ENCODE measurements around the gene NBAS.
A peak's percentile ranks its signal among the peaks of the same experiment; 100 is the strongest.
"Not testable (repeated sequence)": the region's sequence is repeated elsewhere in the genome, so short reads cannot be mapped to it uniquely, and the experiment has no call there.

Gene NBAS

GRCh38 chr2:15337996-15338666 lies 223.0 kb downstream of the NBAS start:
- no peak overlapping the region for H3K27ac Mint-ChIP-seq
- no peaks in the 10 kb centered on the region for H3K27me3 Mint-ChIP-seq (ENCODE audit: low read depth)
- H3K36me3 Mint-ChIP-seq (ENCODE audit: low read depth): peaks cover 16% of the 10 kb centered on the region
- H3K4me3 Mint-ChIP-seq: no peak overlapping the region
- no peaks in the 10 kb centered on the region for H3K9me3 Mint-ChIP-seq
- no peak for DNase-seq (ENCODE audit: low spot score)
- H3K4me1 Mint-ChIP-seq (ENCODE audit: low read depth): peaks cover 3% of the 10 kb centered on the region

GRCh38 chr2:15334644-15335326 lies 226.3 kb downstream of the NBAS start:
- Mint-ChIP-seq H3K27ac (no peak overlapping the region), H3K4me1 (ENCODE audit: low read depth) (peaks cover 3% of the 10 kb centered on the region), H3K27me3 (ENCODE audit: low read depth) (no peaks in the 10 kb centered on the region), H3K9me3 (no peaks in the 10 kb centered on the region), H3K36me3 (ENCODE audit: low read depth) (peaks cover 12% of the 10 kb centered on the region), H3K4me3 (no peak overlapping the region)
- no peak for DNase-seq (ENCODE audit: low spot score)

- Mint-ChIP-seq H3K27ac (no peak overlapping the region), H3K4me1 (ENCODE audit: low read depth) (peaks cover 2% of the 10 kb centered on the region), H3K9me3 (no peaks in the 10 kb centered on the region), H3K36me3 (ENCODE audit: low read depth) (peaks cover 14% of the 10 kb centered on the region), H3K4me3 (no peak overlapping the region), H3K27me3 (ENCODE audit: low read depth) (no peaks in the 10 kb centered on the region)
- no peak for DNase-seq (ENCODE audit: low spot score)
Observed at GRCh38 chr2:15331787-15332186, 229.3 kb downstream of the NBAS start.

- Mint-ChIP-seq H3K9me3 (peaks cover 9% of the 10 kb centered on the region), H3K27me3 (ENCODE audit: low read depth) (no peaks in the 10 kb centered on the region)
Observed at GRCh38 chr2:15325296-15325695, 235.8 kb downstream of the NBAS start.

GRCh38 chr2:15323227-15323626 lies 237.9 kb downstream of the NBAS start:
- H3K4me3 Mint-ChIP-seq: no peak overlapping the region
- no peak overlapping the region for H3K27ac Mint-ChIP-seq
- H3K9me3 Mint-ChIP-seq: peaks cover 27% of the 10 kb centered on the region
- DNase-seq (ENCODE audit: low spot score): no peak
- no peaks in the 10 kb centered on the region for H3K27me3 Mint-ChIP-seq (ENCODE audit: low read depth)
- H3K4me1 Mint-ChIP-seq (ENCODE audit: low read depth): peaks cover 19% of the 10 kb centered on the region
- H3K36me3 Mint-ChIP-seq (ENCODE audit: low read depth): peaks cover 57% of the 10 kb centered on the region

More at GRCh38 chr2:15325296-15325695, 235.8 kb downstream of the NBAS start:
- H3K4me3 Mint-ChIP-seq: no peak overlapping the region
- peaks cover 16% of the 10 kb centered on the region for H3K4me1 Mint-ChIP-seq (ENCODE audit: low read depth)
- H3K36me3 Mint-ChIP-seq (ENCODE audit: low read depth): peaks cover 38% of the 10 kb centered on the region
- no peak overlapping the region for H3K27ac Mint-ChIP-seq
- no peak for DNase-seq (ENCODE audit: low spot score)

- H3K27me3 Mint-ChIP-seq (ENCODE audit: low read depth); H3K27ac Mint-ChIP-seq; H3K4me3 Mint-ChIP-seq; DNase-seq (ENCODE audit: low spot score): not testable (repeated sequence)
- Mint-ChIP-seq H3K9me3 (peaks cover 43% of the 10 kb centered on the region), H3K36me3 (ENCODE audit: low read depth) (peaks cover 71% of the 10 kb centered on the region), H3K4me1 (ENCODE audit: low read depth) (peaks cover 21% of the 10 kb centered on the region)
Observed at GRCh38 chr2:15321481-15321880, 239.7 kb downstream of the NBAS start.

GRCh38 chr2:15316370-15316814 lies 244.7 kb downstream of the NBAS start:
- peaks cover 70% of the 10 kb centered on the region for H3K36me3 Mint-ChIP-seq (ENCODE audit: low read depth)
- H3K27me3 Mint-ChIP-seq (ENCODE audit: low read depth): no peaks in the 10 kb centered on the region
- peaks cover 42% of the 10 kb centered on the region for H3K9me3 Mint-ChIP-seq

GRCh38 chr2:15315411-15315810 lies 245.7 kb downstream of the NBAS start:
- Mint-ChIP-seq H3K36me3 (ENCODE audit: low read depth) (peaks cover 66% of the 10 kb centered on the region), H3K27ac (no peak overlapping the region), H3K4me3 (no peak overlapping the region), H3K4me1 (ENCODE audit: low read depth) (peaks cover 52% of the 10 kb centered on the region), H3K27me3 (ENCODE audit: low read depth) (no peaks in the 10 kb centered on the region), H3K9me3 (peaks cover 40% of the 10 kb centered on the region)
- no peak for DNase-seq (ENCODE audit: low spot score)

More at GRCh38 chr2:15316370-15316814, 244.7 kb downstream of the NBAS start:
- H3K4me1 Mint-ChIP-seq (ENCODE audit: low read depth): peaks cover 44% of the 10 kb centered on the region
- H3K4me3 Mint-ChIP-seq: peak overlapping the region; percentile 31
- DNase-seq (ENCODE audit: low spot score): no peak
- peak overlapping the region; percentile 47 for H3K27ac Mint-ChIP-seq

- DNase-seq (ENCODE audit: low spot score): no peak
- peak overlapping the region; percentile 61 for H3K27ac Mint-ChIP-seq
- peaks cover 25% of the 10 kb centered on the region for H3K9me3 Mint-ChIP-seq
- no peak overlapping the region for H3K4me3 Mint-ChIP-seq
- peaks cover 62% of the 10 kb centered on the region for H3K4me1 Mint-ChIP-seq (ENCODE audit: low read depth)
- peaks cover 55% of the 10 kb centered on the region for H3K36me3 Mint-ChIP-seq (ENCODE audit: low read depth)
- no peaks in the 10 kb centered on the region for H3K27me3 Mint-ChIP-seq (ENCODE audit: low read depth)
Observed at GRCh38 chr2:15313657-15314056, 247.5 kb downstream of the NBAS start.

- peaks cover 61% of the 10 kb centered on the region for H3K4me1 Mint-ChIP-seq (ENCODE audit: low read depth)
- peaks cover 8% of the 10 kb centered on the region for H3K9me3 Mint-ChIP-seq
- peak overlapping the region; percentile 79 for H3K4me3 Mint-ChIP-seq
- peak overlapping the region; percentile 97 for H3K27ac Mint-ChIP-seq
- H3K27me3 Mint-ChIP-seq (ENCODE audit: low read depth): no peaks in the 10 kb centered on the region
- H3K36me3 Mint-ChIP-seq (ENCODE audit: low read depth): peaks cover 50% of the 10 kb centered on the region
- no peak for DNase-seq (ENCODE audit: low spot score)
Observed at GRCh38 chr2:15311926-15312325, 249.2 kb downstream of the NBAS start.

- H3K4me3 Mint-ChIP-seq: peak overlapping the region; percentile 79
- peaks cover 50% of the 10 kb centered on the region for H3K36me3 Mint-ChIP-seq (ENCODE audit: low read depth)
- H3K9me3 Mint-ChIP-seq: peaks cover 4% of the 10 kb centered on the region
- H3K27me3 Mint-ChIP-seq (ENCODE audit: low read depth): no peaks in the 10 kb centered on the region
- peaks cover 58% of the 10 kb centered on the region for H3K4me1 Mint-ChIP-seq (ENCODE audit: low read depth)
- DNase-seq (ENCODE audit: low spot score): no peak
- peak overlapping the region; percentile 97 for H3K27ac Mint-ChIP-seq
Observed at GRCh38 chr2:15311201-15311907, 249.8 kb downstream of the NBAS start.

GRCh38 chr2:15307526-15307925 lies 253.6 kb downstream of the NBAS start:
- Mint-ChIP-seq H3K27me3 (ENCODE audit: low read depth) (no peaks in the 10 kb centered on the region), H3K27ac (no peak overlapping the region), H3K4me1 (ENCODE audit: low read depth) (peaks cover 45% of the 10 kb centered on the region), H3K4me3 (no peak overlapping the region), H3K36me3 (ENCODE audit: low read depth) (peaks cover 56% of the 10 kb centered on the region), H3K9me3 (peaks cover 16% of the 10 kb centered on the region)
- DNase-seq (ENCODE audit: low spot score): no peak

- no peak for DNase-seq (ENCODE audit: low spot score)
- Mint-ChIP-seq H3K27me3 (ENCODE audit: low read depth) (no peaks in the 10 kb centered on the region), H3K4me3 (no peak overlapping the region), H3K9me3 (peaks cover 18% of the 10 kb centered on the region), H3K36me3 (ENCODE audit: low read depth) (peaks cover 64% of the 10 kb centered on the region), H3K4me1 (ENCODE audit: low read depth) (peaks cover 46% of the 10 kb centered on the region), H3K27ac (no peak overlapping the region)
Observed at GRCh38 chr2:15306706-15307105, 254.4 kb downstream of the NBAS start.

- no peak overlapping the region for H3K4me3 Mint-ChIP-seq
- H3K27ac Mint-ChIP-seq: no peak overlapping the region
- H3K36me3 Mint-ChIP-seq (ENCODE audit: low read depth): peaks cover 63% of the 10 kb centered on the region
- peaks cover 23% of the 10 kb centered on the region for H3K9me3 Mint-ChIP-seq
- H3K4me1 Mint-ChIP-seq (ENCODE audit: low read depth): peaks cover 45% of the 10 kb centered on the region
- no peak for DNase-seq (ENCODE audit: low spot score)
- no peaks in the 10 kb centered on the region for H3K27me3 Mint-ChIP-seq (ENCODE audit: low read depth)
Observed at GRCh38 chr2:15303874-15304273, 257.3 kb downstream of the NBAS start.

All from T-helper 2 cell treated with Interferon-gamma antibody and Interleukin-4, amounts not matched to agents 5 μg/mL and 100 μg/mL, for 36 hours (primary cell).